ENCODE data around the gene ZDHHC1. TPM values are rescaled to one million over a fixed set of nuclear protein-coding genes. Genes with fewer than 3 reads are reported as not detected.

Gene ZDHHC1
- total RNA-seq, 1 experiment from 2014 or later = 1.0 TPM

- ChIA-PET CTCF (no interaction called here), POLR2A (interaction anchor here (0.5 kb wide), 1 partner anchor 53 kb away, joined by 5 read pairs; no protein-coding TSS in a partner anchor)
- Histone ChIP-seq H3K4me3 (ENCODE audit: low read depth, low read length) (no peak overlapping the region), H3K27me3 (replicated peaks; ENCODE audit: control insufficient read depth, insufficient read depth, low read length) (no peaks in the 10 kb centered on the region), H3K4me1 (peaks cover 27% of the 10 kb centered on the region), H3K36me3 (ENCODE audit: control insufficient read depth, insufficient read depth, low read length) (no peaks in the 10 kb centered on the region), H3K9me3 (no peaks in the 10 kb centered on the region)
- intact Hi-C loops (cut with micrococcal nuclease; ENCODE audit: unreplicated experiment) = no loop called here
- no peak for TF ChIP-seq CTCF (IDR thresholded peaks at IDR 0.05; ENCODE audit: insufficient read depth in 1 of 2, low read depth in 1 of 2, low read length in 1 of 2, severe bottlenecking in 1 of 2, unreplicated experiment in 1 of 2)
- no peak overlapping the region for H3K4me3 Mint-ChIP-seq (ENCODE audit: unreplicated experiment)
- DNase-seq = no peak
- no peak overlapping the region for H3K27ac Mint-ChIP-seq (ENCODE audit: unreplicated experiment)
- no peaks in the 10 kb centered on the region for H3K27me3 Mint-ChIP-seq (ENCODE audit: insufficient read depth, unreplicated experiment)
- no TSS peak for BruUV-seq (replicated peaks)
- H3K9me3 Mint-ChIP-seq (ENCODE audit: unreplicated experiment) = no peaks in the 10 kb centered on the region
- H3K36me3 Mint-ChIP-seq (ENCODE audit: insufficient read depth, unreplicated experiment) = peaks cover 11% of the 10 kb centered on the region
- peaks cover 14% of the 10 kb centered on the region for H3K4me1 Mint-ChIP-seq (ENCODE audit: low read depth, unreplicated experiment)
These were observed 9.3 kb upstream of the ZDHHC1 start for GRCh38 chr16:67425580-67425979.

- Mint-ChIP-seq H3K4me1 (ENCODE audit: low read depth, unreplicated experiment) (peaks cover 14% of the 10 kb centered on the region), H3K4me3 (ENCODE audit: unreplicated experiment) (no peak overlapping the region), H3K9me3 (ENCODE audit: unreplicated experiment) (no peaks in the 10 kb centered on the region), H3K27me3 (ENCODE audit: insufficient read depth, unreplicated experiment) (no peaks in the 10 kb centered on the region), H3K36me3 (ENCODE audit: insufficient read depth, unreplicated experiment) (peaks cover 5% of the 10 kb centered on the region), H3K27ac (ENCODE audit: unreplicated experiment) (no peak overlapping the region)
- no TSS peak for BruUV-seq (replicated peaks)
- Histone ChIP-seq H3K9me3 (no peaks in the 10 kb centered on the region), H3K4me3 (ENCODE audit: low read depth, low read length) (no peak overlapping the region), H3K4me1 (peaks cover 25% of the 10 kb centered on the region), H3K36me3 (ENCODE audit: control insufficient read depth, insufficient read depth, low read length) (no peaks in the 10 kb centered on the region), H3K27me3 (replicated peaks; ENCODE audit: control insufficient read depth, insufficient read depth, low read length) (no peaks in the 10 kb centered on the region)
- ChIA-PET POLR2A (interaction anchor here (0.5 kb wide), 1 partner anchor 53 kb away, joined by 5 read pairs; no protein-coding TSS in a partner anchor), CTCF (no interaction called here)
- no peak for TF ChIP-seq CTCF (IDR thresholded peaks at IDR 0.05; ENCODE audit: insufficient read depth in 1 of 2, low read depth in 1 of 2, low read length in 1 of 2, severe bottlenecking in 1 of 2, unreplicated experiment in 1 of 2)
- intact Hi-C loops (cut with micrococcal nuclease; ENCODE audit: unreplicated experiment) = no loop called here
- DNase-seq = no peak
These were observed 8.8 kb upstream of the ZDHHC1 start for GRCh38 chr16:67425061-67425460.

- H3K4me3 ChIP-seq (ENCODE audit: low read depth, low read length) = no peak overlapping the region
- Mint-ChIP-seq H3K27ac (ENCODE audit: unreplicated experiment) (no peak overlapping the region), H3K27me3 (ENCODE audit: insufficient read depth, unreplicated experiment) (no peaks in the 10 kb centered on the region), H3K4me1 (ENCODE audit: low read depth, unreplicated experiment) (peaks cover 21% of the 10 kb centered on the region), H3K9me3 (ENCODE audit: unreplicated experiment) (no peaks in the 10 kb centered on the region), H3K4me3 (ENCODE audit: unreplicated experiment) (no peak overlapping the region), H3K36me3 (ENCODE audit: insufficient read depth, unreplicated experiment) (peaks cover 5% of the 10 kb centered on the region)
- no peaks in the 10 kb centered on the region for H3K36me3 ChIP-seq (ENCODE audit: control insufficient read depth, insufficient read depth, low read length)
- ChIA-PET CTCF (interaction anchor here (0.6 to 1.1 kb wide), 2 partner anchors 19 to 41 kb away, joined by 3 to 4 read pairs; no protein-coding TSS in a partner anchor), POLR2A (no interaction called here)
- intact Hi-C loops (cut with micrococcal nuclease; ENCODE audit: unreplicated experiment) = no loop called here
- DNase-seq = no peak
- H3K27me3 ChIP-seq (replicated peaks; ENCODE audit: control insufficient read depth, insufficient read depth, low read length) = no peaks in the 10 kb centered on the region
- no peaks in the 10 kb centered on the region for H3K9me3 ChIP-seq
- no peak for TF ChIP-seq CTCF (IDR thresholded peaks at IDR 0.05; ENCODE audit: insufficient read depth in 1 of 2, low read depth in 1 of 2, low read length in 1 of 2, severe bottlenecking in 1 of 2, unreplicated experiment in 1 of 2)
- no TSS peak for BruUV-seq (replicated peaks)
- H3K4me1 ChIP-seq = peaks cover 26% of the 10 kb centered on the region
These were observed 8.0 kb upstream of the ZDHHC1 start for GRCh38 chr16:67424261-67424615.

Measured in Caco-2 (cell line).